ENCODE results near the gene PAK1IP1.
A peak's percentile ranks its signal among the peaks of the same experiment; 100 is the strongest.

PAK1IP1 gene

DNA sequence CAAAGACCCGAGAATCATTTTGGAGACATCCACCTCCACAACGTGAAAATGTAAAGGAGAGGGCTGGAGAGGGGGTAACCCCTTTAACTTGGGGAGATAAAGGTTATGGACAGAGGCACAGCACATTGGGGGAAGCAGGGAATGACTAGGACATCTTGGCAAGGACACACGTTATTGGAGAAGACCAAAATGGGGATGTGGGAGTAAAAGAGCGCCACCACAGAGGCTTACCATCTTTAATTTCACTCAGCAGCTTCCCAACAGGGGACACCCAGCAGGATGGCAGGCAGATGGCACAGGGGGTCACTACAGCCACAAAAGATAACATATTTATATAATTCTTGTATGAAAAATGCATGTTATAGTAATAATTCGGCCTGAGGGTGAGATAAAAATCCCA lies 10.2 kb upstream of the PAK1IP1 start:
- WGBS (ENCODE audit: insufficient coverage): 100% methylated on average over 2 of the region's 5 CpGs
- Histone ChIP-seq H3K27me3 (replicated peaks in 2 of 5; ENCODE audit: control insufficient read depth in 4 of 5, insufficient read depth in 5 of 5, low read length in 4 of 5) (no peaks in the 10 kb centered on the region), H3K27ac (ENCODE audit: insufficient read depth in 1 of 2, low read depth in 1 of 2, low read length in 2 of 2, poor library complexity in 1 of 2, severe bottlenecking in 2 of 2) (no peak overlapping the region), H3K36me3 (ENCODE audit: control insufficient read depth in 4 of 4, insufficient read depth in 4 of 4, low read length in 3 of 4) (no peaks in the 10 kb centered on the region), H3K9me3 (ENCODE audit: control extremely low read depth in 1 of 5, control insufficient read depth in 4 of 5, insufficient read depth in 2 of 5, low read depth in 1 of 5, low read length in 4 of 5) (no peaks in the 10 kb centered on the region), H3K4me1 (ENCODE audit: control extremely low read depth in 1 of 4, control insufficient read depth in 4 of 4, insufficient read depth in 4 of 4, low read length in 3 of 4) (peaks cover 3 to 16% (median 9%) of the 10 kb centered on the region in 4 experiments), H3K4me3 (ENCODE audit: control insufficient read depth in 1 of 7, extremely low read depth in 1 of 7, insufficient read depth in 4 of 7, low read depth in 2 of 7, low read length in 6 of 7) (no peak overlapping the region)
- ChIA-PET CTCF (no interaction called here), POLR2A (no interaction called here)
- DNase-seq: no peak

DNA sequence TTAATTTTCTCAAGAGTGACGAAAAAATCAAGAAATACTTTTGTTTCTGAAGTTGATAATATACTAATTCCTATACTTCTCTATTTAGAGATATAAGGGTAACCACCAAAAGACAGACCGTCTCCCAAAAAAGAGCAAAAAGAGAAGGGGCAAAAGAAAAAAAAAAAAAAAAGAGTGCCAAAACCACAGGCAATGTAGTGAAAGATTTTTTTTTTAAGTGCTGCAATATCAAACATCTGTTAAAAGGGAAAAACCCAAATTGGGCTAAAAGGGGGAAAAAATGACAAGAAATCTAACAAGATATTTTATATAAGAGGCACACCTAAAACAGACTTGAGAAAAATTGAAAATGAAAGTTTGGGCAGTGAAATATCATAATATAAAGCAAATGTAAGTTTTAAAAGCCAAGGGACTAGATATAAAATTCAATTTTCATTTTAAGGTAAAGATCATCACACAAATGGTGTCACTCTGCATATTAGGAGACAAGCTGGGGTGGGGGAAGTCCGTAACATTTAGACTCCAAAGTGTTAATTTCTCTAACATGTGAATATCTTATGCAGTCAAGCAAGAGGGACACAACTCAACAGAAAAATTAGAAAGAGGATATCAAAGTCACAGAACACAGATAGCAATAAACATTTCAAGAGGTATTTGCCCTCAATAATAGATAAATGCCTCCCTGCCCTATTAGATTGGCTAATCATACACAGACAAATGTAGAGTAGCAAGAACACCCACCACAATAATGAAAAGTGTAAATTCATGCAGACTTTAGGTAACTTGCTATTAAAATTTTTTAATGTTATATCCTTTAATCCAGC lies 9.5 kb upstream of the PAK1IP1 start:
- CTCF ChIA-PET: no interaction called here
- WGBS (ENCODE audit: insufficient coverage): no CpG with 5 or more reads among the region's 3 CpGs

GRCh38 chr6:10686901-10687300 lies 7.9 kb upstream of the PAK1IP1 start:
- Histone ChIP-seq H3K36me3 (ENCODE audit: control insufficient read depth in 4 of 4, insufficient read depth in 4 of 4, low read length in 3 of 4) (no peaks in the 10 kb centered on the region), H3K27me3 (replicated peaks in 2 of 5; ENCODE audit: control insufficient read depth in 4 of 5, insufficient read depth in 5 of 5, low read length in 4 of 5) (no peaks in the 10 kb centered on the region), H3K27ac (ENCODE audit: insufficient read depth in 1 of 2, low read depth in 1 of 2, low read length in 2 of 2, poor library complexity in 1 of 2, severe bottlenecking in 2 of 2) (no peak overlapping the region), H3K9me3 (ENCODE audit: control extremely low read depth in 1 of 5, control insufficient read depth in 4 of 5, insufficient read depth in 2 of 5, low read depth in 1 of 5, low read length in 4 of 5) (no peaks in the 10 kb centered on the region), H3K4me1 (ENCODE audit: control extremely low read depth in 1 of 4, control insufficient read depth in 4 of 4, insufficient read depth in 4 of 4, low read length in 3 of 4) (peaks cover 3 to 16% (median 9%) of the 10 kb centered on the region in 4 experiments), H3K4me3 (ENCODE audit: control insufficient read depth in 1 of 7, extremely low read depth in 1 of 7, insufficient read depth in 4 of 7, low read depth in 2 of 7, low read length in 6 of 7) (no peak overlapping the region)
- no peak for DNase-seq
- POLR2A ChIA-PET: no interaction called here
- CTCF ChIA-PET: interaction anchor here (2.2 kb wide), 1 partner anchor 177 kb away, joined by 8 read pairs; no protein-coding TSS in a partner anchor
- WGBS (ENCODE audit: insufficient coverage): 98% methylated on average over 6 of the region's 8 CpGs

More for the DNA sequence above, 9.5 kb upstream of the PAK1IP1 start:
- POLR2A ChIA-PET: no interaction called here
- H3K9me3 ChIP-seq (ENCODE audit: control extremely low read depth in 1 of 5, control insufficient read depth in 4 of 5, insufficient read depth in 2 of 5, low read depth in 1 of 5, low read length in 4 of 5): no peaks in the 10 kb centered on the region
- peak in 2 of 3 donors; percentile 25 to 28 for DNase-seq
- peaks cover 3 to 16% (median 9%) of the 10 kb centered on the region in 4 experiments for H3K4me1 ChIP-seq (ENCODE audit: control extremely low read depth in 1 of 4, control insufficient read depth in 4 of 4, insufficient read depth in 4 of 4, low read length in 3 of 4)
- no peaks in the 10 kb centered on the region for H3K36me3 ChIP-seq (ENCODE audit: control insufficient read depth in 4 of 4, insufficient read depth in 4 of 4, low read length in 3 of 4)
- no peak overlapping the region for H3K27ac ChIP-seq (ENCODE audit: insufficient read depth in 1 of 2, low read depth in 1 of 2, low read length in 2 of 2, poor library complexity in 1 of 2, severe bottlenecking in 2 of 2)
- no peak overlapping the region for H3K4me3 ChIP-seq (ENCODE audit: control insufficient read depth in 1 of 7, extremely low read depth in 1 of 7, insufficient read depth in 4 of 7, low read depth in 2 of 7, low read length in 6 of 7)
- H3K27me3 ChIP-seq (replicated peaks in 2 of 5; ENCODE audit: control insufficient read depth in 4 of 5, insufficient read depth in 5 of 5, low read length in 4 of 5): no peaks in the 10 kb centered on the region

- Histone ChIP-seq H3K36me3 (ENCODE audit: control insufficient read depth in 4 of 4, insufficient read depth in 4 of 4, low read length in 3 of 4) (no peaks in the 10 kb centered on the region), H3K4me3 (ENCODE audit: control insufficient read depth in 1 of 7, extremely low read depth in 1 of 7, insufficient read depth in 4 of 7, low read depth in 2 of 7, low read length in 6 of 7) (no peak overlapping the region), H3K4me1 (ENCODE audit: control extremely low read depth in 1 of 4, control insufficient read depth in 4 of 4, insufficient read depth in 4 of 4, low read length in 3 of 4) (peaks cover 3 to 16% (median 9%) of the 10 kb centered on the region in 4 experiments), H3K9me3 (ENCODE audit: control extremely low read depth in 1 of 5, control insufficient read depth in 4 of 5, insufficient read depth in 2 of 5, low read depth in 1 of 5, low read length in 4 of 5) (no peaks in the 10 kb centered on the region), H3K27me3 (replicated peaks in 2 of 5; ENCODE audit: control insufficient read depth in 4 of 5, insufficient read depth in 5 of 5, low read length in 4 of 5) (no peaks in the 10 kb centered on the region), H3K27ac (ENCODE audit: insufficient read depth in 1 of 2, low read depth in 1 of 2, low read length in 2 of 2, poor library complexity in 1 of 2, severe bottlenecking in 2 of 2) (no peak overlapping the region)
- ChIA-PET POLR2A (interaction anchor here (0.7 kb wide), 1 partner anchor 408 kb away, joined by 3 read pairs; no protein-coding TSS in a partner anchor), CTCF (interaction anchor here (0.6 to 2.2 kb wide), 2 partner anchors 46 to 177 kb away, joined by 4 to 8 read pairs; no protein-coding TSS in a partner anchor)
- no peak for DNase-seq
- 100% methylated on average over 2 of the region's 6 CpGs for WGBS (ENCODE audit: insufficient coverage)
Measured at GRCh38 chr6:10687582-10687981, 7.2 kb upstream of the PAK1IP1 start.

DNA sequence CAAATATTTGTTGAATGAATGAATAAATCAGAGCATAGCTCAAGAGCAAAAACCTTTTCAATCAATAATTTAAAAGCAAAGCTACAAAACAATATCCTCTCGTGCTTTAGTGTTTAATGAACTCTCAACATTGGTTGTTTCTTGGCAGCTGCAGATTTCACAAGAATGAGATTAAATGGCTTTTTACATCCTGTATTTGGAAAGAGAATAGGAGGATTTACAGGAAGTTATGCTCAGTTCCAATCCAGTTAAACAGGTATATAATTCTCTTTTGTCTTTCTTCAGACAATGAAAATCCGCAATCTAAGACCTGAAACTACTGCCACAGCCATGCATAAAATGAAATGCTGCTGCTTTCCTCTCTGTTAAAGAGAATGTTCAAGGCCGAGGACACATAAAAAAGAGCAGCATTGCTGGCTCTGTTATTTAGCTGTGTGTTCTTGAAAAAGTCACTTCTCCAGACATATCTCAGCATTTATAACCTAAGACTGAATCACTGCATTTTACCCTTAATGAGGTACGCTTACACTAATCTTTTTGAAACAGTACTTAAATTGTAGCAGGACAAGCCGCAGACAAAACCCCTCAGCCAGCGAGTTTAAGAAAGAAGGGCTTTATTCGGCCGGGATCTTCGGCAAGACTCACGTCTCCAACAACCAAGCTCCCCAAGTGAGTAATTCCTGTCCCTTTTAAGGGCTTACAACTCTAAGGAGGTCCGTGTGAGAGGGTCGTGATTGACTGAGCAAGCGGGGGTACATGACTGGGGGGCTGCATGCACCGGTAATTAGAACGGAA lies 3.9 kb upstream of the PAK1IP1 start:
- H3K4me3 ChIP-seq (ENCODE audit: control insufficient read depth in 1 of 7, extremely low read depth in 1 of 7, insufficient read depth in 4 of 7, low read depth in 2 of 7, low read length in 6 of 7): no peak overlapping the region
- no peaks in the 10 kb centered on the region for H3K27me3 ChIP-seq (replicated peaks in 2 of 5; ENCODE audit: control insufficient read depth in 4 of 5, insufficient read depth in 5 of 5, low read length in 4 of 5)
- ChIA-PET POLR2A (interaction anchor here (0.7 kb wide), 1 partner anchor 19 kb away, joined by 3 read pairs; no protein-coding TSS in a partner anchor), CTCF (interaction anchor here (1.1 kb wide), 1 partner anchor 12 kb away, joined by 3 read pairs; no protein-coding TSS in a partner anchor)
- H3K27ac ChIP-seq (ENCODE audit: insufficient read depth in 1 of 2, low read depth in 1 of 2, low read length in 2 of 2, poor library complexity in 1 of 2, severe bottlenecking in 2 of 2): no peak overlapping the region
- no peak for DNase-seq
- H3K36me3 ChIP-seq (ENCODE audit: control insufficient read depth in 4 of 4, insufficient read depth in 4 of 4, low read length in 3 of 4): no peaks in the 10 kb centered on the region
- peaks cover 8 to 15% (median 14%) of the 10 kb centered on the region in 4 experiments for H3K4me1 ChIP-seq (ENCODE audit: control extremely low read depth in 1 of 4, control insufficient read depth in 4 of 4, insufficient read depth in 4 of 4, low read length in 3 of 4)
- H3K9me3 ChIP-seq (ENCODE audit: control extremely low read depth in 1 of 5, control insufficient read depth in 4 of 5, insufficient read depth in 2 of 5, low read depth in 1 of 5, low read length in 4 of 5): no peaks in the 10 kb centered on the region
- WGBS (ENCODE audit: insufficient coverage): 97% methylated on average over 14 of the region's 15 CpGs

DNA sequence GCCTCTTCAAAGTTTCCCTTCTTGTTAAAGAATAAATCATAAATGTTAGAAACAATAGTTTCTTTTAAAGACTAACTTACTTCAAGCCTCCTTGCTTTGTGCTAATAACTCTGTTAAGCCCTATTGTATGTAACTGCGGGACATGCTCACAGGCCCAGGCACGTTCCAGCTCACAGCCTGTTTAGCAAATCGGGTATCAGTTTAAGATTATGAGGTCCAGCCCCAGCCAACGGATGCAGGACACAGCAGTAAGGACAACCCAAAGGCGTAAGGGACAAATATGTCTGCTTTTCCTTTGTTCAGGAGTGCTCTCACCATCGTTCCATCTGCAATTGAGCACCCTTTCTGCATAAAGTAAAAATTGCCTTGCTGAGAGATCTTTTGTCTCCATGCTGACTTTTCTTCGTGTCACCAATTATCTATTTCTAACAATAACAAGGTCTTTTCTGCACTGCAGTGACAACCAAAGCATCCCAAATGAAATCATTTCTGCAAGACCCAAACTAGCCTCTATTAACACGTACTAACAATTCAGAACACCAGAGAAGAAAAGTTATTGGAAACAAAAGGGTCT lies 1.7 kb upstream of the PAK1IP1 start:
- Histone ChIP-seq H3K27ac (ENCODE audit: insufficient read depth in 1 of 2, low read depth in 1 of 2, low read length in 2 of 2, poor library complexity in 1 of 2, severe bottlenecking in 2 of 2) (no peak overlapping the region), H3K9me3 (ENCODE audit: control extremely low read depth in 1 of 5, control insufficient read depth in 4 of 5, insufficient read depth in 2 of 5, low read depth in 1 of 5, low read length in 4 of 5) (no peaks in the 10 kb centered on the region), H3K4me1 (ENCODE audit: control extremely low read depth in 1 of 4, control insufficient read depth in 4 of 4, insufficient read depth in 4 of 4, low read length in 3 of 4) (peaks cover 15 to 21% (median 19%) of the 10 kb centered on the region in 4 experiments), H3K27me3 (replicated peaks in 2 of 5; ENCODE audit: control insufficient read depth in 4 of 5, insufficient read depth in 5 of 5, low read length in 4 of 5) (no peaks in the 10 kb centered on the region), H3K36me3 (ENCODE audit: control insufficient read depth in 4 of 4, insufficient read depth in 4 of 4, low read length in 3 of 4) (peaks cover 0 to 9% (median 2%) of the 10 kb centered on the region in 4 experiments), H3K4me3 (ENCODE audit: control insufficient read depth in 1 of 7, extremely low read depth in 1 of 7, insufficient read depth in 4 of 7, low read depth in 2 of 7, low read length in 6 of 7) (peak overlapping the region in 5 of 7 experiments; percentile 92 to 100 (median 95))
- DNase-seq: no peak
- POLR2A ChIA-PET: no interaction called here
- WGBS (ENCODE audit: insufficient coverage): 100% methylated on average over 8 of the region's 8 CpGs
- CTCF ChIA-PET: interaction anchor here (1.0 kb wide), 1 partner anchor 9 kb away, joined by 3 read pairs; no protein-coding TSS in a partner anchor

Measured in common myeloid progenitor, CD34-positive (primary cell).